ENCODE data around the gene ID3.
A peak's percentile ranks its signal among the peaks of the same experiment; 100 is the strongest.

- TF ChIP-seq CTCF (IDR thresholded peaks at IDR 0.05) (peak; percentile 86 to 99), EP300 (IDR thresholded peaks at IDR 0.05) (no peak)
These were observed 14.6 kb downstream of the ID3 start for GRCh38 chr1:23544444-23545389.

Data from suprapubic skin (tissue), 3 donors.